ENCODE measurements around the gene FAM20A.

The FAM20A gene

GRCh38 chr17:68505951-68506350 lies 95.2 kb downstream of the FAM20A start:
- H3K27me3 ChIP-seq (ENCODE audit: insufficient read depth, low read length) = no peaks in the 10 kb centered on the region
- no peak overlapping the region for H3K27ac ChIP-seq (ENCODE audit: low read depth, low read length, poor library complexity, severe bottlenecking)
- H3K9me2 ChIP-seq (ENCODE audit: low read depth, low read length) = no peaks in the 10 kb centered on the region
- no peaks in the 10 kb centered on the region for H3K9me3 ChIP-seq (ENCODE audit: low read length)
- H3K4me1 ChIP-seq (ENCODE audit: insufficient read depth, low read length, severe bottlenecking) = peaks cover 26% of the 10 kb centered on the region
- H4K20me1 ChIP-seq (ENCODE audit: insufficient read depth, low read length) = no peaks in the 10 kb centered on the region
- TF ChIP-seq CTCF (IDR thresholded peaks at IDR 0.05; ENCODE audit: low read length) = no peak
- H3K79me2 ChIP-seq (ENCODE audit: insufficient read depth, low read length) = no peaks in the 10 kb centered on the region
- no peak overlapping the region for H3K4me3 ChIP-seq (ENCODE audit: low read depth, low read length, poor library complexity, severe bottlenecking)
- H3K4me2 ChIP-seq (ENCODE audit: low read length) = no peak overlapping the region
- no peaks in the 10 kb centered on the region for H3F3A ChIP-seq (ENCODE audit: insufficient read depth, low read length)
- H2AFZ ChIP-seq (ENCODE audit: low read length) = no peak overlapping the region
- no peak overlapping the region for H3K9ac ChIP-seq (ENCODE audit: low read length)
- no peaks in the 10 kb centered on the region for H3K36me3 ChIP-seq (ENCODE audit: insufficient read depth, low read length)

GRCh38 chr17:68501074-68501473 lies 100.1 kb downstream of the FAM20A start:
- H4K20me1 ChIP-seq (ENCODE audit: insufficient read depth, low read length) = no peaks in the 10 kb centered on the region
- no peaks in the 10 kb centered on the region for H3K27me3 ChIP-seq (ENCODE audit: insufficient read depth, low read length)
- TF ChIP-seq EZH2 (IDR thresholded peaks at IDR 0.05; ENCODE audit: borderline replicate concordance, low read length) (no peak), CTCF (IDR thresholded peaks at IDR 0.05; ENCODE audit: low read length) (no peak)
- no peaks in the 10 kb centered on the region for H3K9me2 ChIP-seq (ENCODE audit: low read depth, low read length)
- no peak overlapping the region for H3K9ac ChIP-seq (ENCODE audit: low read length)
- H3K27ac ChIP-seq (ENCODE audit: low read depth, low read length, poor library complexity, severe bottlenecking) = peak overlapping the region; percentile 42
- H3F3A ChIP-seq (ENCODE audit: insufficient read depth, low read length) = 0 out of 2 replicates have a peak, but pooled peaks cover 9% of the 10 kb centered on the region
- no peak overlapping the region for H3K4me2 ChIP-seq (ENCODE audit: low read length)
- peaks cover 47% of the 10 kb centered on the region for H3K4me1 ChIP-seq (ENCODE audit: insufficient read depth, low read length, severe bottlenecking)
- no peak overlapping the region for H3K4me3 ChIP-seq (ENCODE audit: low read depth, low read length, poor library complexity, severe bottlenecking)
- no peaks in the 10 kb centered on the region for H3K36me3 ChIP-seq (ENCODE audit: insufficient read depth, low read length)
- no peaks in the 10 kb centered on the region for H3K9me3 ChIP-seq (ENCODE audit: low read length)
- H2AFZ ChIP-seq (ENCODE audit: low read length) = no peak overlapping the region
- H3K79me2 ChIP-seq (ENCODE audit: insufficient read depth, low read length) = no peaks in the 10 kb centered on the region

GRCh38 chr17:68499587-68499986 lies 101.6 kb downstream of the FAM20A start:
- Histone ChIP-seq H3K4me1 (ENCODE audit: insufficient read depth, low read length, severe bottlenecking) (peaks cover 51% of the 10 kb centered on the region), H2AFZ (ENCODE audit: low read length) (no peak overlapping the region), H3K27me3 (ENCODE audit: insufficient read depth, low read length) (no peaks in the 10 kb centered on the region), H3K9ac (ENCODE audit: low read length) (peak overlapping the region; percentile 63; the same call in 1 of the 2 replicates), H3K9me2 (ENCODE audit: low read depth, low read length) (no peaks in the 10 kb centered on the region), H4K20me1 (ENCODE audit: insufficient read depth, low read length) (no peaks in the 10 kb centered on the region), H3F3A (ENCODE audit: insufficient read depth, low read length) (peaks cover 17% of the 10 kb centered on the region; the same call in 1 of the 2 replicates), H3K4me2 (ENCODE audit: low read length) (peak overlapping the region; percentile 48; the same call in 1 of the 2 replicates), H3K79me2 (ENCODE audit: insufficient read depth, low read length) (no peaks in the 10 kb centered on the region), H3K9me3 (ENCODE audit: low read length) (no peaks in the 10 kb centered on the region), H3K27ac (ENCODE audit: low read depth, low read length, poor library complexity, severe bottlenecking) (peak overlapping the region; percentile 98), H3K4me3 (ENCODE audit: low read depth, low read length, poor library complexity, severe bottlenecking) (no peak overlapping the region), H3K36me3 (ENCODE audit: insufficient read depth, low read length) (no peaks in the 10 kb centered on the region)
- TF ChIP-seq EZH2 (IDR thresholded peaks at IDR 0.05; ENCODE audit: borderline replicate concordance, low read length) = no peak
- TF ChIP-seq CTCF (IDR thresholded peaks at IDR 0.05; ENCODE audit: low read length) = no peak

Measured in OCI-LY1 (cell line).